Activated T-cell treated with anti-CD3 and anti-CD28 coated beads, Interleukin-2, amount 50 U/mL, for 72 hours (primary cell): ENCODE data around the gene BAG1. TPM values are rescaled to one million over a fixed set of nuclear protein-coding genes. Genes with fewer than 3 reads are reported as not detected.

ENCODE experiments used
- ATAC-seq, 2 donors: fragments of 150-1000 bp; cut with Tn5 transposase; replicated peaks in 1 of 2; 2 replicates each; pipeline ENCODE4 v1.10.0; 2021; ENCODE audit warnings: moderate library complexity in 2 of 2, mild to moderate bottlenecking in 1 of 2
- DNase-seq, 2 donors: peaks; one replicate each; pipeline ENCODE4 v3.0.0; 2021 to 2022; ENCODE audit warnings: mixed read lengths in 1 of 2
- H3K27ac Mint-ChIP-seq: one replicate; pipeline ENCODE4 v1.8.0; 2022; ENCODE audit warnings: mild to moderate bottlenecking, moderate library complexity, mixed read lengths
- H3K27me3 Mint-ChIP-seq: one replicate; pipeline ENCODE4 v1.8.0; 2022; ENCODE audit warnings: low read depth, mixed read lengths
- H3K36me3 Mint-ChIP-seq, 2 donors: one replicate each; pipeline ENCODE4 v1.8.0; 2022; ENCODE audit warnings: mixed read lengths in 2 of 2, mild to moderate bottlenecking in 1 of 2; ENCODE audit not compliant: insufficient read depth in 2 of 2
- H3K4me1 Mint-ChIP-seq: one replicate; pipeline ENCODE4 v1.8.0; 2022; ENCODE audit warnings: low read depth, mixed read lengths
- H3K4me3 Mint-ChIP-seq, 2 donors: one replicate each; pipeline ENCODE4 v1.8.0; 2022; ENCODE audit warnings: mild to moderate bottlenecking in 2 of 2, mixed read lengths in 2 of 2, moderate library complexity in 2 of 2
- H3K9me3 Mint-ChIP-seq, 2 donors: one replicate each; pipeline ENCODE4 v1.8.0; 2022; ENCODE audit warnings: mixed read lengths in 2 of 2
- total RNA-seq, 2 donors: library from RNA; stranded (reverse); gene quantifications; one replicate each; pipeline ENCODE4 v1.2.3, GENCODE V29; 2022

The BAG1 gene
- total RNA-seq, 2 donors from 2014 or later, result 52.5 to 60.3 TPM

GRCh38 chr9:33291031-33291397, 26.5 kb upstream of the BAG1 start:
- Mint-ChIP-seq H3K27me3 (no peaks in the 10 kb centered on the region), H3K36me3 (peaks cover 9 to 27% of the 10 kb centered on the region in 2 donors), H3K27ac (peak overlapping the region; percentile 91), H3K9me3 (peaks cover 0 to 3% of the 10 kb centered on the region in 2 donors), H3K4me3 (peak overlapping the region; percentile 88 to 90), H3K4me1 (peaks cover 65% of the 10 kb centered on the region)
- DNase-seq (no peak), ATAC-seq (no peak)

DNA sequence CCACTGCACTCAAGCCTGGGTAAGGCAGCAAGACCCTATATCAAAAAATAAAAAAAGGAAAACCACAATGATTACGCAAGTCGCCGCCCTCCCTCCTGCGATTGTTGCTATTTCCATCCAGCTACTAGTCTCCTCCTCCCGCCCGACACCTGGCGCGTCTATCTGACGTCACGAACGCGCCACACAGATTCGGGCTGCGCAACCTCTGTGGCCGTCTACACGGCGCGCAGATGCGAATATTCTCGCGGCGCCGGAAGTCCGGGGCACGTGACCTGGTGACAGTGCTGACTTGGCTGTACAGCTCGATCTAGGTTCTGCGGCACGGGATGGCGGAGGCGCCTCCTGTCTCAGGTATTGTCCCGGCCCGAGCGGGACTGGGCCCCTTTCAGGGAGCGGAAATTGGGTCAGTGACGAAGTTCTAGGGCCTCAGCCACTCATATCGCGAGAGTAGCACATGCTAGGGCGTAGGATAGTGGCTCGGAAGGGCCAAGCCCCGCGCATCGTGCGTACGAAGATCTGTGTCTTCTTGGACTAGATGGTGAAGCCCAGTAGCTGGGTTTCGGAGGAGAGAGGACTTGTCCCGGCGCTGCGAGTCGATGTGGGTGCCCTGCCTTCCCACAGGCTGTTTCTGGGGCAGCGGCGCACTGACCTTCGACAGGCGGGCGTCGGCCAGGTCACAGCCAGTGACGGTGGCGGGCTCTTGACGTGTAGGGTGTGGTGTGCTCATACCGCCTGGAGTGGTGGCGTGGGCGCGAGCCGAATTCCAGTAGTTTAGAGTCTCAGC, 25.9 kb upstream of the BAG1 start, which contains the start of gene NFX1:
Gene NFX1 (plus strand): TSS at position 270 of the 784 bp plus-strand sequence. CDS start 57 bp downstream, at position 327.
- Mint-ChIP-seq H3K27me3 (no peaks in the 10 kb centered on the region), H3K9me3 (peaks cover 0 to 3% of the 10 kb centered on the region in 2 donors), H3K4me1 (peaks cover 60% of the 10 kb centered on the region), H3K27ac (peak within 1 kb of the TSS; percentile 91), H3K36me3 (peaks cover 8 to 27% of the 10 kb centered on the region in 2 donors), H3K4me3 (peak within 1 kb of the TSS; percentile 88 to 90)
- peak; percentile 98 to 99 for DNase-seq
- peak; percentile 89 to 92 for ATAC-seq

GRCh38 chr9:33289936-33290246, 25.4 kb upstream of the BAG1 start:
- peaks cover 8 to 27% of the 10 kb centered on the region in 2 donors for H3K36me3 Mint-ChIP-seq
- no peaks in the 10 kb centered on the region for H3K27me3 Mint-ChIP-seq
- peak overlapping the region; percentile 88 to 90 for H3K4me3 Mint-ChIP-seq
- DNase-seq, result no peak
- ATAC-seq, result no peak
- peaks cover 0 to 3% of the 10 kb centered on the region in 2 donors for H3K9me3 Mint-ChIP-seq
- H3K27ac Mint-ChIP-seq, result peak overlapping the region; percentile 91
- H3K4me1 Mint-ChIP-seq, result peaks cover 56% of the 10 kb centered on the region

DNA sequence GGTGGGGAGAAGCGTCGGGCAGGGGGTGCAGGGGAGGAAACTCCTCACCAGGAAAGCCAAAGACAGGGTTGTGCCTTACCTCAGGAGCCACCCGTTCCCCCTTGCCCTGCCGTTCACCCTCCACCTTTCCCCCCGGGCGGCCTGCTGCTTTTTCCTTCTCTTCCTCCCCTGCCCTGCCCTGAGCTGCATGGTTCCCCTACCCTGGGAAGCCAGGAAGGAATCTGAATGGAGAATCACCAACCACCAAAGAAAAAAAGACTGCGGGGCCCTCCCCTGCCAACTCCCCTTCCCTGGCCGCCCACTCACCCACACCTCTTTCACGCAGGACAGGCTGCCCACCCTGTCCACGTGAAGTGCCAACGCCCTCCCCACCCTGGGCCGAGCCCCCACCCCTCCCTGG, 25.0 kb upstream of the BAG1 start:
- Mint-ChIP-seq H3K9me3 (peaks cover 0 to 3% of the 10 kb centered on the region in 2 donors), H3K36me3 (peaks cover 8 to 23% of the 10 kb centered on the region in 2 donors), H3K27ac (peak overlapping the region; percentile 91), H3K27me3 (no peaks in the 10 kb centered on the region), H3K4me1 (peaks cover 52% of the 10 kb centered on the region), H3K4me3 (peak overlapping the region; percentile 88 to 90)
- peak; percentile 31 to 54 for DNase-seq
- no peak for ATAC-seq

DNA sequence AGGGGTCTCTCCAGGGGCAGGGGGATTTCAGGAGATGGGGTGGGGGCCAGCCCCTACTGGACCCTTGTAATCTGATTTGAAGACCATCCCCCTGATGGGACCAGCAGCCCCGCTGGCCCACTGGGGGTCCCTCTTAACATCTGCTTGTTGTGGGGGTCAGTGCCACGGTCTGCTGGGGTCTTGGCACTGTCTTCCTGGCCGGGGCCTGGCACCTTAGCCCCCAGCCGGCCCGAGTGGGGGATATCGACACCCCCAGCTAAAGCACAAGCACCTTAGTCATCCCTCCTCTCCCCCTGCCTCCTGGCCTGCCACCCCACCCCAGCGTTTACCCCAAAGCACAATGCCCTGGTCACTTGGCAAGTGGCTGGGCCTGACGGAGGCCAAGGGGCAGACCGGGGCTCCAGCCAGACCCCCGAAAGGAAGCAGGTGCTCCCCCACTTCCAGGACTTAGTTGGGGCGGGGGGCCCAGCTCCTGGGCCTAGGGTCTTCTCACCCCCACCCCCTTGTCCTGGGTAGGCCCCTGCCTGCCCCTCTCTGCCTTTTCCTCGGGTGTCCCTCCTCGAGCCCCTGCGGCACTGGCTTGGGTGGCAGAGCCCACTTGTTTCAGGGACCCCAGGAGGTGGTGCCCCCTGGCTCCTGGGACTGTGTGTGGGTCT, 24.4 kb upstream of the BAG1 start:
- DNase-seq, result no peak
- peak overlapping the region; percentile 22 to 90 for H3K4me3 Mint-ChIP-seq

GRCh38 chr9:33288235-33288634, 23.7 kb upstream of the BAG1 start:
- Mint-ChIP-seq H3K36me3 (peaks cover 8 to 19% of the 10 kb centered on the region in 2 donors), H3K4me1 (peaks cover 39% of the 10 kb centered on the region), H3K27ac (peak overlapping the region; percentile 64), H3K27me3 (no peaks in the 10 kb centered on the region), H3K4me3 (peak overlapping the region in 1 of 2 donors; percentile 45), H3K9me3 (peaks cover 0 to 3% of the 10 kb centered on the region in 2 donors)
- ATAC-seq, result no peak
- DNase-seq, result no peak

More for the DNA sequence above, 24.4 kb upstream of the BAG1 start:
- Mint-ChIP-seq H3K9me3 (peaks cover 0 to 3% of the 10 kb centered on the region in 2 donors), H3K4me1 (peaks cover 46% of the 10 kb centered on the region), H3K27me3 (no peaks in the 10 kb centered on the region), H3K36me3 (peaks cover 8 to 19% of the 10 kb centered on the region in 2 donors), H3K27ac (peak overlapping the region; percentile 64)
- no peak for ATAC-seq

DNA sequence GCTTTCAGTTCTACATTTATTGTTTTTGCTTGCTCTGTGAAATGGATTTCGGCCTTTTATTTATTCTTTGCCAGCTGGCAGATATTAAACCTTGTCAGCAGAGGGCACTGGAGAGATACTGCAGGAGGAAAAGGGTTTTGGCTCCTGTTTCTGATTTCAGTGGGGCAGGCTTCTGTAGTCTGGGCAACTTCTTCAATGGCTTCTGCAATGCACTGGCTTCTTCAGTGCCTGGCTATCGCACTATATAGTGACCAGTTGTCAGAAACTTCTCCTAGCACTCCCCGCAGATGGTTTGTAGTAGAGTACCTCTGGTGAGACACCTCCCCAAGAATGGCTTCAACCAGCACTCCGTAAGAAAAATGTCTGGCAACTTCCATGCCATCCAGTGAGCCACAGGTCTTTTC, 22.6 kb upstream of the BAG1 start:
- no peak for ATAC-seq
- H3K27me3 Mint-ChIP-seq, result no peaks in the 10 kb centered on the region

GRCh38 chr9:33285502-33285901, 21.0 kb upstream of the BAG1 start:
- DNase-seq (no peak), ATAC-seq (no peak)
- H3K27me3 Mint-ChIP-seq, result no peaks in the 10 kb centered on the region
- H3K4me3 Mint-ChIP-seq, result no peak overlapping the region
- peaks cover 2% of the 10 kb centered on the region in 2 donors for H3K36me3 Mint-ChIP-seq
- no peak overlapping the region for H3K27ac Mint-ChIP-seq
- H3K9me3 Mint-ChIP-seq, result no peaks in the 10 kb centered on the region
- peaks cover 19% of the 10 kb centered on the region for H3K4me1 Mint-ChIP-seq

More for the DNA sequence above, 22.6 kb upstream of the BAG1 start:
- peak overlapping the region; percentile 68 for H3K27ac Mint-ChIP-seq
- H3K4me3 Mint-ChIP-seq, result peak overlapping the region in 1 of 2 donors; percentile 3
- H3K4me1 Mint-ChIP-seq, result peaks cover 28% of the 10 kb centered on the region
- H3K9me3 Mint-ChIP-seq, result peaks cover 0 to under 1% of the 10 kb centered on the region in 2 donors
- peaks cover 5 to 11% of the 10 kb centered on the region in 2 donors for H3K36me3 Mint-ChIP-seq
- peak; percentile 65 to 67 for DNase-seq

DNA sequence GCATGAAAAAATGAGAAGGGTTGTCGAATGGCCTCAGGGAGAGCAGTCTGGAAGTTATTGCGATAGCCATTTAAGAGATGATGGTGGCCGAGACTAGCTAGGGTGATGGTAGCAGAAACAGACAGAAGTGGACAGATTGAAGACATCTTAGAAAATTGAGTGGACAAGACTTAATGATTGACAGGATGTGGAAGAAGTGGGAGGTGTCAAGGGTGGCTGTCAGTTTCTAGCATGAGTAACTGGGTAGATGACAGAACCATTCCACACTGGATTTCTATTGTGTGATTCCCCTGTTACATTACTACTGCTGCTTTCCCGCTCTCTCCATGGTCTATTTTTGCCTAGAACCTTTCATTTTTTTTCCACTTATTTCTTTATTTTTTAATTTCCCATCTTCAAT, 13.0 kb upstream of the BAG1 start:
- H3K4me1 Mint-ChIP-seq, result peaks cover 15% of the 10 kb centered on the region
- ATAC-seq, result no peak
- H3K4me3 Mint-ChIP-seq, result no peak overlapping the region
- no peak overlapping the region for H3K27ac Mint-ChIP-seq
- H3K9me3 Mint-ChIP-seq, result no peaks in the 10 kb centered on the region
- DNase-seq, result no peak
- H3K27me3 Mint-ChIP-seq, result no peaks in the 10 kb centered on the region
- peaks cover 9 to 38% of the 10 kb centered on the region in 2 donors for H3K36me3 Mint-ChIP-seq

DNA sequence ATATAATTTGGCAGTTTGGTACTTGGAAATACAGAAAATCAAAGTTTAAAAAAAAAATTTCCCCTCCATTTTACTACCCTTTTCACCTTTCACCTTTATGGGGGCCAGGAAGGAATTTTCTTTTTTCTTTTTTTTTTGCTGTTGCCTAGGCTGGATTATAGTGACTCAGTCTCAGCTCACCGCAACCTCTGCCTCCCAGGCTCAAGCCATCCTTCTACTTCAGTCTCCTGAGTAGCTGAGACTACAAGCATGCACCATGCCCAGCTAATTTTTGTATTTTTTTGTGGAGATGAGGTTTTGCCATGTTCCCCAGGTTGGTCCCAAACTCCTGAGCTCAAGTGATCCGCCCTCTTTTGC, 9.4 kb upstream of the BAG1 start:
- no peaks in the 10 kb centered on the region for H3K27me3 Mint-ChIP-seq
- no peaks in the 10 kb centered on the region for H3K9me3 Mint-ChIP-seq
- H3K36me3 Mint-ChIP-seq, result peaks cover 10 to 51% of the 10 kb centered on the region in 2 donors
- H3K4me1 Mint-ChIP-seq, result peaks cover 9% of the 10 kb centered on the region
- H3K27ac Mint-ChIP-seq, result peak overlapping the region; percentile 31
- ATAC-seq (no peak), DNase-seq (no peak)
- H3K4me3 Mint-ChIP-seq, result no peak overlapping the region

GRCh38 chr9:33273266-33273971, 8.9 kb upstream of the BAG1 start:
- Mint-ChIP-seq H3K9me3 (no peaks in the 10 kb centered on the region), H3K27me3 (no peaks in the 10 kb centered on the region), H3K27ac (peak overlapping the region; percentile 16), H3K4me3 (no peak overlapping the region), H3K36me3 (peaks cover 10 to 45% of the 10 kb centered on the region in 2 donors), H3K4me1 (peaks cover 9% of the 10 kb centered on the region)
- no peak for ATAC-seq
- DNase-seq, result no peak

- Mint-ChIP-seq H3K27ac (no peak overlapping the region), H3K36me3 (peaks cover 9 to 40% of the 10 kb centered on the region in 2 donors), H3K4me3 (no peak overlapping the region), H3K9me3 (no peaks in the 10 kb centered on the region), H3K27me3 (no peaks in the 10 kb centered on the region), H3K4me1 (peaks cover 18% of the 10 kb centered on the region)
- DNase-seq (no peak), ATAC-seq (no peak)
Observed at GRCh38 chr9:33272061-33272460, 7.6 kb upstream of the BAG1 start.

DNA sequence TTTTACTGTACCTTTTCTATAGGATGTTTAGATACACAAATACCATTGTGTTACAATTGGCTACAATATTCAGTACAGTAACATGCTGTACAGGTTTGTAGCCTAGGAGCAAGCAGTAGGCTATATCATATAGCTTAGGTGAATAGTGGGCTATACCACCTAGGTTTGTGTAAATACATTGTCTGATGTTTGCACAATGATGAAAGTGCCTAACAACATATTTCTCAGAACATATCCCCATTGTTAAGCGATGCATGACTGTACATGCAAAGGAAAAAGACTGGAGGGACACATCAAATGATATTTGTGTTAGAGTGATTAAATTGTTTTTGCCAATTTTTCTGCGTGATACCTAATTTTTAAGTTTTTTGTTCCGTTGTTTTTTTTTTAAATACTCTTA, 5.6 kb upstream of the BAG1 start:
- H3K9me3 Mint-ChIP-seq, result no peaks in the 10 kb centered on the region
- no peak overlapping the region for H3K27ac Mint-ChIP-seq
- peaks cover 37% of the 10 kb centered on the region for H3K4me1 Mint-ChIP-seq
- DNase-seq (no peak), ATAC-seq (no peak)
- peaks cover 18 to 42% of the 10 kb centered on the region in 2 donors for H3K36me3 Mint-ChIP-seq
- no peak overlapping the region for H3K4me3 Mint-ChIP-seq
- H3K27me3 Mint-ChIP-seq, result no peaks in the 10 kb centered on the region
